Transverse colon (tissue), 4 donors: ENCODE measurements around the gene VPS13C. TPM values are rescaled to one million over a fixed set of nuclear protein-coding genes. Genes with fewer than 3 reads are reported as not detected.

Experiments used
- DNase-seq: peaks from one replicate; pipeline ENCODE4 v3.0.0-alpha.2; 2019
- H3K27ac ChIP-seq, 4 donors: fragments of 200-600 bp; sonication (generic); 2 replicates each; pipeline ENCODE4 v1.5.1; 2016 to 2018; ENCODE audit warnings: inconsistent platforms in 4 of 4
- H3K27me3 ChIP-seq: fragments of 200-600 bp; sonication (generic); 2 replicates; pipeline ENCODE4 v1.5.1; 2017; ENCODE audit warnings: inconsistent platforms
- H3K36me3 ChIP-seq, 4 donors: fragments of 200-600 bp; sonication (generic); 2 replicates each; pipeline ENCODE4 v1.5.1; 2017 to 2019; ENCODE audit warnings: inconsistent platforms in 4 of 4
- H3K4me1 ChIP-seq, 4 donors: fragments of 200-600 bp; sonication (generic); 2 replicates each; pipeline ENCODE4 v1.5.1; 2017 to 2020; ENCODE audit warnings: inconsistent platforms in 4 of 4
- H3K4me3 ChIP-seq, 4 donors: fragments of 200-600 bp; sonication (generic); 1 replicate in 1 of 4; 2 replicates in 3 of 4; pipeline versions ENCODE4 v1.5.1 to v1.6.1; 2017 to 2019; ENCODE audit warnings: inconsistent platforms in 4 of 4
- H3K9me3 ChIP-seq, 2 donors: fragments of 200-600 bp; sonication (generic); 2 replicates each; pipeline ENCODE4 v1.5.1; 2017 to 2019; ENCODE audit warnings: inconsistent platforms in 2 of 2
- EP300 ChIP-seq: sonication (generic); formaldehyde crosslinking; IDR thresholded peaks from one replicate; pipeline ENCODE4 v1.6.1; 2017; ENCODE audit warnings: antibody characterized with exemption, low read depth
- POLR2A ChIP-seq: fragments of 450-650 bp; IDR thresholded peaks from one replicate; pipeline ENCODE4 v1.6.1; 2016; ENCODE audit warnings: antibody characterized with exemption, mild to moderate bottlenecking, moderate library complexity
- POLR2AphosphoS5 ChIP-seq, 3 donors: sonication (generic); formaldehyde crosslinking; IDR thresholded peaks; one replicate each; pipeline ENCODE4 v1.6.1; 2016; ENCODE audit warnings: antibody characterized with exemption in 3 of 3
- WGBS, 2 donors: methylation state at CpG; one replicate each; pipeline ENCODE4 v1.1.5; 2018; ENCODE audit warnings: low coverage in 1 of 2; 5-methylcytosine and 5-hydroxymethylcytosine counted together
- in situ Hi-C, 4 donors: fragments of 200-750 bp; cut with MboI; loops; one replicate each; pipeline versions ENCODE4 v1.15.0 to v1.15.1; 2017; ENCODE audit warnings: low sequenced_read_pairs in 3 of 4, low pct_ligation_motif_present in 1 of 4, low pct_unique_long_range_greater_than_20kb in 1 of 4
- intact Hi-C: fragments of 100-400 bp; cut with DNase I; formaldehyde crosslinking; loops from one replicate; pipeline ENCODE4 v1.15.1; 2023; ENCODE audit warnings: low total_unique reads
- total RNA-seq, 4 donors: library from RNA; depleted of rRNA; stranded (reverse); fragments of >200 nt; gene quantifications; one replicate each; pipeline ENCODE4 v1.1.0, GENCODE V29; 2016
- TF ChIP-seq, protein P1 (sequence below), 5 experiments: fragments of 200-600 bp in 3 of 5; fragments of 450-650 bp in 2 of 5; sonication (generic) in 3 of 5; IDR thresholded peaks; 1 replicate in 2 of 5; 2 replicates in 3 of 5; pipeline ENCODE4 v1.5.1; 2016 to 2017; ENCODE audit warnings: antibody characterized with exemption in 5 of 5, inconsistent platforms in 3 of 5, mild to moderate bottlenecking in 2 of 5, moderate library complexity in 1 of 5

The VPS13C gene
- total RNA-seq, 4 donors from 2014 or later, result 48.3 to 105 (median 73.2) TPM

DNA sequence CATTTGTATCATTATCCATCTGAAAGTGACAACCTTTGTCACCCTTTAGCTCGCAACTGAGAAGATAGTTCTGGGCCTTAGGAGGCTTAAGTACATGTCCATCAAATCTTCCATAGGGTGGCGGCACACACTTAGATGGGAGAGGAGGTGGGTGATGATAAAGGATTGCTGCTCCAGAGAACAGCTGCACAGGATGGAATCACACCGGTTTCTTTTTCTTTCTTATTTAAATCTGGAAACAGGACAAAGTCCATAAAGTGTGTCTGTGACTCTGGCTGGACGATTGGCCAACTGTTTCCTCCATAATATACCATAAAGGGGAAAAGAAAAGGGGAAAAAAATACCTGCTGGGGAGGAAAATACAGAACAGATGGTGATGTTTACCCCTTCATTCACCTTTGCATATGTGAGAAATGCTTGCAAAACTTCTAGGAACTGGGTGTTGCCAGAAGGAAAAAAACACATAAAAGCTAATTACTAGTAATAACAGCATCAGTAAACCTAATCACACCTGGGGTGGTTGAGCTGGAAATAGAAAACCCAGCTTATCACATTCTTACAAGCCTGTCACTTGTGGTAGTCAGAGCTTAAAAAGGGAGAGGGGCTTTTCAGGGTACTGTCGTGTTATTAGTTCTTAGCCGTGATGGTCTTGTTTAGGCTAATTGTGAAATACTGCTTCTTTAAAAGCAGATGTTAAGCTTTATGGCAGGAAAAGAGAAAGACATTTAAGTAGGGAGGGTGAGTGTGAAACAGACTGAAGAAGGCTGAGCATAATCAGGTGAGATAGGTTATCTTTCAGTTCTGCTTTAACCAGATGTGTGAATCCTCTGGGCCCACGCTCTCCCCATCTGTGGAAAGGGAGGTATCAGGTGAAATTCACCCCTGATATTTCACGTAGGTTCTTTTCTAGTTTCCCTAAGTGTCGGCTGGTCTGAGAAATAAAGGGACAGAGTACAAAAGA is 23.2 kb upstream of the VPS13C start:
- in situ Hi-C loops, result no loop called here
- H3K4me1 ChIP-seq, result peaks cover 0 to 12% (median 2%) of the 10 kb centered on the region in 4 donors
- 68 to 71% methylated on average over 6 to 9 of the region's 9 CpGs for WGBS, 2 donors
- intact Hi-C loops, result no loop called here
- H3K27ac ChIP-seq, result peak overlapping the region in 1 of 4 donors; percentile 8
- no peak overlapping the region for H3K4me3 ChIP-seq
- TF ChIP-seq POLR2A (no peak), POLR2AphosphoS5 (IDR thresholded peaks at IDR 0.05) (no peak), EP300 (no peak)
- TF ChIP-seq, protein P1, sequence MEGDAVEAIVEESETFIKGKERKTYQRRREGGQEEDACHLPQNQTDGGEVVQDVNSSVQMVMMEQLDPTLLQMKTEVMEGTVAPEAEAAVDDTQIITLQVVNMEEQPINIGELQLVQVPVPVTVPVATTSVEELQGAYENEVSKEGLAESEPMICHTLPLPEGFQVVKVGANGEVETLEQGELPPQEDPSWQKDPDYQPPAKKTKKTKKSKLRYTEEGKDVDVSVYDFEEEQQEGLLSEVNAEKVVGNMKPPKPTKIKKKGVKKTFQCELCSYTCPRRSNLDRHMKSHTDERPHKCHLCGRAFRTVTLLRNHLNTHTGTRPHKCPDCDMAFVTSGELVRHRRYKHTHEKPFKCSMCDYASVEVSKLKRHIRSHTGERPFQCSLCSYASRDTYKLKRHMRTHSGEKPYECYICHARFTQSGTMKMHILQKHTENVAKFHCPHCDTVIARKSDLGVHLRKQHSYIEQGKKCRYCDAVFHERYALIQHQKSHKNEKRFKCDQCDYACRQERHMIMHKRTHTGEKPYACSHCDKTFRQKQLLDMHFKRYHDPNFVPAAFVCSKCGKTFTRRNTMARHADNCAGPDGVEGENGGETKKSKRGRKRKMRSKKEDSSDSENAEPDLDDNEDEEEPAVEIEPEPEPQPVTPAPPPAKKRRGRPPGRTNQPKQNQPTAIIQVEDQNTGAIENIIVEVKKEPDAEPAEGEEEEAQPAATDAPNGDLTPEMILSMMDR (IDR thresholded peaks at IDR 0.05), result no peak
- no peak for DNase-seq
- no peaks in the 10 kb centered on the region for H3K9me3 ChIP-seq
- no peaks in the 10 kb centered on the region for H3K36me3 ChIP-seq
- no peaks in the 10 kb centered on the region for H3K27me3 ChIP-seq

DNA sequence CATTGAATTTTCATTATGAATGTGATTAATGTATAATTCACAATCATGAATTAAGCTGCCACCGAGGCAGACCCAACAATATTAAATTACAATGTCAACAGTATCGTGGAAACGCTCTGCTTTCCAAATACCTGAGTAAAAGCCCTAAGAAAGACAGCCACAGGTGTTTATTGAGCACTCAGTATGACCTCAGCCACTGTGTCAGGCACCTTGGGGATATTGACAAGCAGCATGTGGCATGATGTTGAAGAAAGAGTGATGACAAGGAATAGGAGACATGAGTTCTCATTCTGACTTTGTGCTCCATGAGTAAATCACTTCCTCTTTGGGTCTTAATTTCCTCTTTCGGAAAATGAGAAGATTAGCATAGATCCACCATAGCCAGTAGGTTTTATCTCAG is 19.3 kb upstream of the VPS13C start:
- TF ChIP-seq POLR2A (no peak), EP300 (no peak)
- TF ChIP-seq, protein P1 (IDR thresholded peaks at IDR 0.05), result no peak
- intact Hi-C loops (loop anchor here (10.0 kb wide), 1 partner anchor 225 kb away; no protein-coding TSS in a partner anchor), in situ Hi-C loops (loop anchor here in 1 of 4 donors (10.0 kb wide), 1 partner anchor 105 kb away; no protein-coding TSS in a partner anchor)
- H3K27ac ChIP-seq, result no peak overlapping the region
- WGBS, 2 donors, result 74 to 93% methylated on average over 3 to 4 of the region's 4 CpGs
- H3K4me1 ChIP-seq, result peaks cover 0 to 4% (median 0%) of the 10 kb centered on the region in 4 donors
- H3K36me3 ChIP-seq, result no peaks in the 10 kb centered on the region
- H3K27me3 ChIP-seq, result no peaks in the 10 kb centered on the region
- H3K9me3 ChIP-seq, result no peaks in the 10 kb centered on the region
- no peak overlapping the region for H3K4me3 ChIP-seq
- DNase-seq, result no peak

DNA sequence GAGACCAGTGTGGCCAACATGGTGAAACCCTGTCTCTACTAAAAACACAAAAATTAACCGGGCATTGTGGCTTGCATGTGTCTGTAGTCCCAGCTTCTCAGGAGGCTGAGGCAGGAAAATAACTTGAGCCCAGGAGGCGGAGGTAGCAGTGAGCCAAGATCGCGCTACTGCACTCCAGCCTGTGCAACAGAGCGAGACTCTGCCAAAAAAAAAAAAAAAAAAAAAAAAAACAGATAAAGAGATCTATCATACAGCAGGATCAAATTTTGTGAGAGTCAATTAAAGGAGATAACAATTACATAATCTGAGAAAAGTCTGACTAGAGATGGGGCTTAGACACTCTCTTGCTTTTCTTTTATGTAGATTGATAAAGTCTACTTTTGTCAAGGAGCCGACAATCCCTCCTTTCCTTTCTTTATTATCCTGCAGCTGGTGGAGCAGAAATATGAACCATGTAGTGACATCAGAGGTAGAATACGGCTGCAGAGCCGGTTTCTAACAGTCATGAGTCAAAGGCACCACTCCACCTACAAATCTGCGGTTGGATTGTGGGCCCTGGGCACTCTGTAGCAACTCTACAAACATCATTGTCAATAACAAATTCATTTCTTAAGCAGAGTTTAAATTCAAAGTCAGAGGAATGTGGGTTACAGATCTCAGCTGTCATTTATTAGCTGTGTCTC is 15.5 kb upstream of the VPS13C start:
- 50 to 60% methylated on average over 2 to 9 of the region's 9 CpGs for WGBS, 2 donors
- peaks cover 7% of the 10 kb centered on the region for H3K27me3 ChIP-seq
- TF ChIP-seq POLR2AphosphoS5 (IDR thresholded peaks at IDR 0.05) (no peak), EP300 (no peak), POLR2A (no peak)
- TF ChIP-seq, protein P1 (IDR thresholded peaks at IDR 0.05), result no peak
- no peaks in the 10 kb centered on the region for H3K9me3 ChIP-seq
- H3K4me3 ChIP-seq, result no peak overlapping the region
- peak; percentile 19 for DNase-seq
- intact Hi-C loops (loop anchor here (10.0 kb wide), 1 partner anchor 229 kb away; no protein-coding TSS in a partner anchor), in situ Hi-C loops (loop anchor here in 1 of 4 donors (10.0 kb wide), 1 partner anchor 101 kb away; no protein-coding TSS in a partner anchor)
- H3K4me1 ChIP-seq, result no peaks in the 10 kb centered on the region
- no peaks in the 10 kb centered on the region for H3K36me3 ChIP-seq
- no peak overlapping the region for H3K27ac ChIP-seq

DNA sequence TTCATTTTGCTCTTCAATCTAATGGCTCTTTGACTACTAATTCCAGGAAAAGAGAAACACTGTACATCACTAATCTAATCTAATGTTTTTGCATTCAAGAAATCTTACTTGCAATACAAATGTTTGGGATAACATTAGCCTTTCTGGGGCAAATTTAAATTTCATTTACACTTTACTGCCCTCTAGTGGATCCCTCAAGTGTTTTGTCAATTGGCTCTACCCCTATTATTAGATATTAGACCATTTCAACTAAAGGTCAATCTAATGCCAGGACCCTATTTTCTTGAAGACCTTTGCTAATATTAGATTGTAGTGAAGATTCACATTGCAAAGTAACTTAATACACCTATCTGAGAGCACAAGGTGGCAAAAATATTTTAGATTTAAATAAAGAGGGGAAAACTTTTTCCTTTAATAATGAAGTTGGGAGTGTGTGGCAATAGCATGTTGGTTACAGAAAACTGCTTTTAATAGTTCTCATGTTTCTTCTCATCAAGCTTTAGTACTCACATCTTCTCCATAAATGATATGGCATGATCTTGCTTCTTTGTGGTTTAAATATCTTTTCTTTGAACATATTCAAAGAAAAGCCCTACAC is 11.6 kb upstream of the VPS13C start:
- in situ Hi-C loops, result loop anchor here in 1 of 4 donors (10.0 kb wide), 1 partner anchor 97 kb away; no protein-coding TSS in a partner anchor
- Histone ChIP-seq H3K4me1 (peaks cover 0 to 19% (median 14%) of the 10 kb centered on the region in 4 donors), H3K36me3 (no peaks in the 10 kb centered on the region), H3K27ac (no peak overlapping the region), H3K27me3 (peaks cover 10% of the 10 kb centered on the region), H3K9me3 (no peaks in the 10 kb centered on the region), H3K4me3 (no peak overlapping the region)
- TF ChIP-seq POLR2AphosphoS5 (IDR thresholded peaks at IDR 0.05) (no peak), POLR2A (no peak)
- TF ChIP-seq, protein P1 (IDR thresholded peaks at IDR 0.05), result peak; percentile 48 to 77 (median 68)
- DNase-seq, result no peak
- intact Hi-C loops, result loop anchor here (10.0 kb wide), 1 partner anchor 233 kb away; no protein-coding TSS in a partner anchor
